H9 (cell line): Measurements from ENCODE around the gene TREML2. TPM values are rescaled to one million over a fixed set of nuclear protein-coding genes. Genes with fewer than 3 reads are reported as not detected.

Source experiments
- DNase-seq: peaks from one replicate; pipeline ENCODE4 v3.0.0-alpha.2; 2017
- H2AFZ ChIP-seq: one replicate; pipeline ENCODE4 v1.6.1; 2013; ENCODE audit warnings: mild to moderate bottlenecking, low read length, control low read depth, moderate library complexity
- H2AK5ac ChIP-seq: 2 replicates; pipeline ENCODE4 v1.6.1; 2013; ENCODE audit warnings: low read length, control low read depth, mixed read lengths; ENCODE audit not compliant: insufficient read length
- H2BK120ac ChIP-seq: one replicate; pipeline ENCODE4 v1.6.1; 2013; ENCODE audit warnings: low read depth, mild to moderate bottlenecking, low read length, control low read depth, inconsistent platforms; ENCODE audit not compliant: poor library complexity, severe bottlenecking
- H2BK12ac ChIP-seq: 2 replicates; pipeline ENCODE4 v1.6.1; 2013; ENCODE audit warnings: low read length, control low read depth, mixed read lengths, low read depth; ENCODE audit not compliant: insufficient read length
- H2BK15ac ChIP-seq: 2 replicates; pipeline ENCODE4 v1.6.1; 2013; ENCODE audit warnings: low read depth, low read length, control low read depth
- H2BK20ac ChIP-seq: one replicate; pipeline ENCODE4 v1.6.1; 2013; ENCODE audit warnings: low read depth, mild to moderate bottlenecking, low read length, control low read depth, inconsistent platforms; ENCODE audit not compliant: poor library complexity, severe bottlenecking
- H2BK5ac ChIP-seq: 2 replicates; pipeline ENCODE4 v1.6.1; 2013; ENCODE audit warnings: low read length, control low read depth, mixed read lengths; ENCODE audit not compliant: insufficient read length
- H3K14ac ChIP-seq: 2 replicates; pipeline ENCODE4 v1.6.1; 2013; ENCODE audit warnings: low read length, control low read depth; ENCODE audit not compliant: insufficient read depth
- H3K18ac ChIP-seq: 2 replicates; pipeline ENCODE4 v1.6.1; 2013; ENCODE audit warnings: low read depth, mild to moderate bottlenecking, mixed read lengths, low read length, control low read depth; ENCODE audit not compliant: insufficient read length
- H3K23ac ChIP-seq: 2 replicates; pipeline ENCODE4 v1.6.1; 2013; ENCODE audit warnings: low read length, control low read depth, mixed read lengths, low read depth; ENCODE audit not compliant: insufficient read length
- H3K23me2 ChIP-seq: 2 replicates; pipeline ENCODE4 v1.6.1; 2013; ENCODE audit warnings: low read depth, mild to moderate bottlenecking, mixed read lengths, low read length, control low read depth; ENCODE audit not compliant: insufficient read length, poor library complexity, severe bottlenecking
- H3K27ac ChIP-seq: 2 replicates; pipeline ENCODE4 v1.5.1; 2013; ENCODE audit warnings: low read length, control low read depth, mixed read lengths, low read depth; ENCODE audit not compliant: insufficient read length
- H3K27me3 ChIP-seq: 2 replicates; pipeline ENCODE4 v1.6.1; 2013; ENCODE audit warnings: low read length, control low read depth, inconsistent platforms; ENCODE audit not compliant: insufficient read depth
- H3K4ac ChIP-seq: 2 replicates; pipeline ENCODE4 v1.6.1; 2013; ENCODE audit warnings: low read depth, mild to moderate bottlenecking, control low read depth, inconsistent platforms, low read length, moderate library complexity
- H3K4me1 ChIP-seq: 2 replicates; pipeline ENCODE4 v1.6.1; 2013; ENCODE audit warnings: low read length, control low read depth, inconsistent platforms; ENCODE audit not compliant: insufficient read depth
- H3K4me2 ChIP-seq: 2 replicates; pipeline ENCODE4 v1.6.1; 2013; ENCODE audit warnings: low read length, control low read depth, mixed read lengths; ENCODE audit not compliant: insufficient read length, insufficient read depth
- H3K56ac ChIP-seq: 2 replicates; pipeline ENCODE4 v1.6.1; 2013; ENCODE audit warnings: low read depth, mild to moderate bottlenecking, mixed read lengths, low read length, control low read depth; ENCODE audit not compliant: insufficient read length
- H3K79me1 ChIP-seq: 2 replicates; pipeline ENCODE4 v1.6.1; 2013; ENCODE audit warnings: low read depth, mild to moderate bottlenecking, moderate library complexity, low read length, control low read depth, inconsistent platforms; ENCODE audit not compliant: insufficient read depth, poor library complexity, severe bottlenecking
- H3K79me2 ChIP-seq: 2 replicates; pipeline ENCODE4 v1.6.1; 2013; ENCODE audit warnings: low read length, control low read depth, inconsistent platforms; ENCODE audit not compliant: insufficient read depth
- H3K9ac ChIP-seq: 2 replicates; pipeline ENCODE4 v1.6.1; 2013; ENCODE audit warnings: low read length, control low read depth, mixed read lengths; ENCODE audit not compliant: insufficient read length; ENCODE audit errors: extremely low read depth
- H3K9me3 ChIP-seq: one replicate; pipeline ENCODE4 v1.6.1; 2013; ENCODE audit warnings: low read depth, low read length, inconsistent platforms; ENCODE audit not compliant: control insufficient read depth
- H3T11ph ChIP-seq: one replicate; pipeline ENCODE4 v1.6.1; 2013; ENCODE audit warnings: mild to moderate bottlenecking, low read length, control low read depth, inconsistent platforms
- H4K20me1 ChIP-seq: one replicate; pipeline ENCODE4 v1.6.1; 2013; ENCODE audit not compliant: control insufficient read depth, insufficient read length, insufficient read depth
- H4K5ac ChIP-seq: 2 replicates; pipeline ENCODE4 v1.6.1; 2013; ENCODE audit warnings: low read depth, mild to moderate bottlenecking, mixed read lengths, low read length, control low read depth; ENCODE audit not compliant: insufficient read length
- H4K8ac ChIP-seq: replicated peaks from 2 replicates; pipeline ENCODE4 v1.6.1; 2013; ENCODE audit warnings: low read length, control low read depth, mixed read lengths, low read depth; ENCODE audit not compliant: insufficient read length
- H4K91ac ChIP-seq: 2 replicates; pipeline ENCODE4 v1.6.1; 2013; ENCODE audit warnings: low read depth, mild to moderate bottlenecking, moderate library complexity, mixed read lengths, low read length, control low read depth; ENCODE audit not compliant: insufficient read length
- H3K27ac Mint-ChIP-seq, 3 experiments: 2 replicates in 2 of 3; 3 replicates in 1 of 3; pipeline ENCODE4 v1.8.0; 2020 to 2021; ENCODE audit warnings: mixed read lengths in 3 of 3, mild to moderate bottlenecking in 1 of 3, moderate library complexity in 1 of 3
- H3K27me3 Mint-ChIP-seq: 2 replicates; pipeline ENCODE4 v1.8.0; 2021; ENCODE audit warnings: low read depth, mild to moderate bottlenecking, moderate library complexity, mixed read lengths
- H3K36me3 Mint-ChIP-seq, 3 experiments: 2 replicates in 2 of 3; 3 replicates in 1 of 3; pipeline ENCODE4 v1.8.0; 2020 to 2021; ENCODE audit warnings: low read depth in 3 of 3, mixed read lengths in 3 of 3; ENCODE audit not compliant: insufficient read depth in 1 of 3
- H3K4me1 Mint-ChIP-seq, 2 experiments: 2 replicates each; pipeline ENCODE4 v1.8.0; 2020; ENCODE audit warnings: mixed read lengths in 2 of 2
- H3K4me3 Mint-ChIP-seq, 2 experiments: 2 replicates in 1 of 2; 3 replicates in 1 of 2; pipeline ENCODE4 v1.8.0; 2020 to 2021; ENCODE audit warnings: mild to moderate bottlenecking in 2 of 2, mixed read lengths in 2 of 2, moderate library complexity in 1 of 2
- H3K9me3 Mint-ChIP-seq, 2 experiments: 2 replicates in 1 of 2; 3 replicates in 1 of 2; pipeline ENCODE4 v1.8.0; 2020; ENCODE audit warnings: mild to moderate bottlenecking in 2 of 2, mixed read lengths in 2 of 2, moderate library complexity in 1 of 2
- WGBS: extraction: QIAGEN DNeasy Blood & Tissue Kit; methylation state at CpG from one replicate; pipeline ENCODE4 v1.1.7; 2013; ENCODE audit warnings: missing lambda C conversion rate, low lambda C conversion rate, mixed read lengths; ENCODE audit not compliant: insufficient read length; ENCODE audit errors: extremely low coverage; 5-methylcytosine and 5-hydroxymethylcytosine counted together
- total RNA-seq: library from RNA; stranded (reverse); gene quantifications from 2 replicates; pipeline ENCODE4 v1.2.1, GENCODE V29; 2021
- TF ChIP-seq, protein P1 (sequence below): fragments of 200-600 bp; sonication (generic); conservative IDR thresholded peaks from 3 replicates; pipeline ENCODE4 v1.8.0; 2021; ENCODE audit warnings: antibody characterized with exemption, mild to moderate bottlenecking

TREML2 gene
- total RNA-seq, 1 experiment from 2014 or later: 0.07 TPM

DNA sequence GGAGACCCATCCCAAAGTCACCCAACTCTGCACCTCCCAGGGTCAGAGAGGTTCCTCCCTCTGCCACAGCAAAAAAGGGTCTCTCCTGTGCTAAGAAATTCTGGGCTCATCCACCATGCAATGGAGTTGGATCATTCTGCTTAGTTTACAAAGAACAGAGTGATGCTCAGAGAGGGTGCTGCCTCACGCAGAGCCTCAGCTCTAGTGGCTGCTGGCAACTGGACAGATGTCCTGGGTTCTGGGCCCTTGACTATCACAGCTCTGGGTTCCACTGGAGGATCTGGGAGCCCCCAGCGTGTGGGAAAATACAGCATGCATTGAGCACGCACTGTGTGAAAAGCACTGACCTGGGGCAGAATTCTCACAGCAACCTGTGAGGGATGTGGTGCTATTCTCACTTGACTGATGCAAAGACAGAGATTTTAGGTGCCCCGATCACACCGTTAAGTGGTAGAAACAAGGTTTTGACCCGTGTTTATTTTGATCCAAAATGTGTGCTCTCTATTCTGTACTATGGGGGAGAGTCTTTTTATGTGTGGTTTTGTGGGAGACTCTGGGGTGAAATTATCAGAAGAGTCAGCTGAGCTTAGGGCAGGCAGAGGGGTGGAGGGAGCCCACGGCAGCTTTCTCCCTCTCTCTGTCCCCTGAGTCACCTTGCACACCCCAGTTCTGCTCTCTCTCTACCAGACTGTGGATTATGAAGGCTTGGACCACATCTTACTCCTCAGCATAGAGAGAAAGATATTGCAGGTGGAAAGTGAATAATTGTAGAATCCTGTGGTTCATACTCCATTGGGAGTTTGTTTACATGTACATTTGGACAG lies 47.1 kb upstream of the TREML2 start:
- peaks cover 48% of the 10 kb centered on the region for H3K27me3 Mint-ChIP-seq
- Histone ChIP-seq H2BK5ac (no peak overlapping the region), H2BK15ac (0 out of 2 replicates have a peak overlapping the region, but pooled peaks have one; percentile 55), H3K14ac (no peak overlapping the region), H3K79me1 (no peaks in the 10 kb centered on the region), H3T11ph (no peak overlapping the region), H2AFZ (no peak overlapping the region), H3K9ac (no peak overlapping the region), H4K5ac (no peak overlapping the region), H3K9me3 (no peaks in the 10 kb centered on the region), H2AK5ac (no peak overlapping the region), H3K56ac (no peak overlapping the region), H4K91ac (no peak overlapping the region), H3K79me2 (no peaks in the 10 kb centered on the region), H3K4ac (no peak overlapping the region), H3K23ac (no peak overlapping the region), H3K27ac (no peak overlapping the region), H3K4me2 (no peak overlapping the region), H2BK12ac (no peak overlapping the region), H2BK20ac (no peak overlapping the region), H3K18ac (no peak overlapping the region), H4K8ac (no peak overlapping the region), H3K27me3 (no peaks in the 10 kb centered on the region), H3K4me1 (no peaks in the 10 kb centered on the region), H3K23me2 (no peaks in the 10 kb centered on the region), H2BK120ac (no peak overlapping the region), H4K20me1 (no peaks in the 10 kb centered on the region)
- H3K9me3 Mint-ChIP-seq: peaks cover 0 to 3% of the 10 kb centered on the region in 2 experiments; a peak in 3 of 5 replicates
- H3K27ac Mint-ChIP-seq: no peak overlapping the region
- no CpG with 5 or more reads among the region's 7 CpGs for WGBS
- no peak for DNase-seq
- H3K4me3 Mint-ChIP-seq: no peak overlapping the region
- no peaks in the 10 kb centered on the region for H3K4me1 Mint-ChIP-seq
- TF ChIP-seq, protein P1, sequence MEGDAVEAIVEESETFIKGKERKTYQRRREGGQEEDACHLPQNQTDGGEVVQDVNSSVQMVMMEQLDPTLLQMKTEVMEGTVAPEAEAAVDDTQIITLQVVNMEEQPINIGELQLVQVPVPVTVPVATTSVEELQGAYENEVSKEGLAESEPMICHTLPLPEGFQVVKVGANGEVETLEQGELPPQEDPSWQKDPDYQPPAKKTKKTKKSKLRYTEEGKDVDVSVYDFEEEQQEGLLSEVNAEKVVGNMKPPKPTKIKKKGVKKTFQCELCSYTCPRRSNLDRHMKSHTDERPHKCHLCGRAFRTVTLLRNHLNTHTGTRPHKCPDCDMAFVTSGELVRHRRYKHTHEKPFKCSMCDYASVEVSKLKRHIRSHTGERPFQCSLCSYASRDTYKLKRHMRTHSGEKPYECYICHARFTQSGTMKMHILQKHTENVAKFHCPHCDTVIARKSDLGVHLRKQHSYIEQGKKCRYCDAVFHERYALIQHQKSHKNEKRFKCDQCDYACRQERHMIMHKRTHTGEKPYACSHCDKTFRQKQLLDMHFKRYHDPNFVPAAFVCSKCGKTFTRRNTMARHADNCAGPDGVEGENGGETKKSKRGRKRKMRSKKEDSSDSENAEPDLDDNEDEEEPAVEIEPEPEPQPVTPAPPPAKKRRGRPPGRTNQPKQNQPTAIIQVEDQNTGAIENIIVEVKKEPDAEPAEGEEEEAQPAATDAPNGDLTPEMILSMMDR: no peak
- H3K36me3 Mint-ChIP-seq: no peaks in the 10 kb centered on the region
